GM12878 (cell line): ENCODE data around the gene GRIK4.

Source experiments
- BHLHE40 ChIP-seq, 2 experiments: fragments of 450-650 bp in 1 of 2; IDR thresholded peaks; 2 replicates each; pipeline ENCODE4 v1.6.1; 2011 to 2017; ENCODE audit warnings: low read depth in 2 of 2, borderline replicate concordance in 1 of 2, improper control_type of control experiment in 1 of 2, low read length in 1 of 2, mild to moderate bottlenecking in 1 of 2
- CREM ChIP-seq: IDR thresholded peaks from 2 replicates; pipeline ENCODE4 v1.6.1; 2014; ENCODE audit warnings: antibody characterized with exemption, low read depth
- ELK1 ChIP-seq: IDR thresholded peaks from 2 replicates; pipeline ENCODE4 v1.6.1; 2012; ENCODE audit warnings: low read depth, low read length, improper control_type of control experiment
- ETV6 ChIP-seq, 2 experiments: fragments of 450-650 bp in 1 of 2; IDR thresholded peaks in 1 of 2; conservative IDR thresholded peaks in 1 of 2; 2 replicates each; pipeline ENCODE4 v1.6.1; 2014; ENCODE audit warnings: antibody characterized with exemption in 1 of 2, borderline replicate concordance in 1 of 2, low read depth in 1 of 2, mild to moderate bottlenecking in 1 of 2, moderate library complexity in 1 of 2
- EZH2 ChIP-seq: IDR thresholded peaks from 2 replicates; pipeline ENCODE4 v1.6.1; 2012; ENCODE audit warnings: low read depth, mild to moderate bottlenecking, control low read depth, inconsistent platforms, low read length, borderline replicate concordance; ENCODE audit not compliant: control insufficient read depth
- ZNF274 ChIP-seq: IDR thresholded peaks from one replicate; pipeline ENCODE4 v1.8.0; 2011; ENCODE audit not compliant: insufficient read length, insufficient read depth
- ZNF384 ChIP-seq: IDR thresholded peaks from 2 replicates; pipeline ENCODE4 v1.6.1; 2012; ENCODE audit warnings: low read depth, mild to moderate bottlenecking, low read length, improper control_type of control experiment, borderline replicate concordance

GRCh38 chr11:120800206-120800605 lies 288.7 kb downstream of the GRIK4 start:
- TF ChIP-seq BHLHE40 (IDR thresholded peaks at IDR 0.05; ENCODE audit: borderline replicate concordance in 1 of 2, low read depth in 2 of 2, low read length in 1 of 2) (no peak), ETV6 (conservative IDR thresholded peaks at IDR 0.05 in 1 of 2, IDR thresholded peaks at IDR 0.05 in 1 of 2; ENCODE audit: borderline replicate concordance in 1 of 2, low read depth in 1 of 2) (no peak), CREM (no peak), ZNF274 (no peak), EZH2 (no peak), ZNF384 (no peak), ELK1 (no peak)
